Small intestine (tissue), 7 donors: ENCODE data around the gene ACD. TPM values are rescaled to one million over a fixed set of nuclear protein-coding genes. Genes with fewer than 3 reads are reported as not detected.

Experiments
- DNase-seq, 2 donors: peaks; one replicate each; pipeline versions ENCODE4 v3.0.0 to v3.0.0-alpha.2; 2013
- FAIRE-seq: peaks from 2 replicates; lab custom pipeline; 2012; peaks lifted over from hg19 to GRCh38; lab: Jason Lieb, UNC
- H3K27ac ChIP-seq, 3 donors: one replicate each; pipeline ENCODE4 v1.5.1; 2013; ENCODE audit warnings: low read length in 2 of 3, mild to moderate bottlenecking in 2 of 3, control low read depth in 1 of 3, inconsistent platforms in 1 of 3, low read depth in 1 of 3, moderate library complexity in 1 of 3
- H3K27me3 ChIP-seq, 3 donors: one replicate each; pipeline ENCODE4 v1.6.1; 2013; ENCODE audit warnings: low read length in 3 of 3, inconsistent platforms in 1 of 3; ENCODE audit not compliant: control insufficient read depth in 3 of 3, insufficient read depth in 3 of 3
- H3K36me3 ChIP-seq, 3 donors: one replicate each; pipeline ENCODE4 v1.6.1; 2013; ENCODE audit warnings: low read length in 3 of 3, inconsistent platforms in 1 of 3, low read depth in 1 of 3, mild to moderate bottlenecking in 1 of 3, moderate library complexity in 1 of 3; ENCODE audit not compliant: control insufficient read depth in 3 of 3, insufficient read depth in 2 of 3
- H3K4me1 ChIP-seq, 3 donors: one replicate each; pipeline ENCODE4 v1.6.1; 2013; ENCODE audit warnings: low read length in 2 of 3, inconsistent platforms in 1 of 3, low read depth in 1 of 3, mild to moderate bottlenecking in 1 of 3, moderate library complexity in 1 of 3; ENCODE audit not compliant: control insufficient read depth in 3 of 3, insufficient read depth in 2 of 3
- H3K4me3 ChIP-seq, 3 donors: one replicate each; pipeline ENCODE4 v1.5.1; 2013; ENCODE audit warnings: low read length in 3 of 3, control low read depth in 1 of 3, inconsistent platforms in 1 of 3, low read depth in 1 of 3, mild to moderate bottlenecking in 1 of 3, moderate library complexity in 1 of 3
- H3K9me3 ChIP-seq, 2 donors: one replicate each; pipeline ENCODE4 v1.6.1; 2013; ENCODE audit warnings: low read depth in 1 of 2, low read length in 1 of 2; ENCODE audit not compliant: control insufficient read depth in 2 of 2, insufficient read depth in 1 of 2
- WGBS, 3 donors: extraction: QIAGEN DNeasy Blood & Tissue Kit; methylation state at CpG; one replicate each; pipeline ENCODE4 v1.1.7; 2013; 5-methylcytosine and 5-hydroxymethylcytosine counted together
- polyA plus RNA-seq, 4 donors: library from polyadenylated mRNA; stranded (reverse) in 3 of 4; unstranded in 1 of 4; fragments of 200-250 nt in 3 of 4; fragments of 120-200 nt in 1 of 4; gene quantifications; one replicate each; pipeline versions ENCODE4 v1.2.1 to v1.2.3, GENCODE V29; 2013
- donor health status: healthy with polysubstance abuse.
- donor health status: control.
- donor health status: control.
- donor health status: Bipolar disorder and iron deficiency.
- donor health status: healthy.

Gene ACD
- polyA plus RNA-seq, 4 donors: 7.2 to 31.4 (median 13.7) TPM

DNA sequence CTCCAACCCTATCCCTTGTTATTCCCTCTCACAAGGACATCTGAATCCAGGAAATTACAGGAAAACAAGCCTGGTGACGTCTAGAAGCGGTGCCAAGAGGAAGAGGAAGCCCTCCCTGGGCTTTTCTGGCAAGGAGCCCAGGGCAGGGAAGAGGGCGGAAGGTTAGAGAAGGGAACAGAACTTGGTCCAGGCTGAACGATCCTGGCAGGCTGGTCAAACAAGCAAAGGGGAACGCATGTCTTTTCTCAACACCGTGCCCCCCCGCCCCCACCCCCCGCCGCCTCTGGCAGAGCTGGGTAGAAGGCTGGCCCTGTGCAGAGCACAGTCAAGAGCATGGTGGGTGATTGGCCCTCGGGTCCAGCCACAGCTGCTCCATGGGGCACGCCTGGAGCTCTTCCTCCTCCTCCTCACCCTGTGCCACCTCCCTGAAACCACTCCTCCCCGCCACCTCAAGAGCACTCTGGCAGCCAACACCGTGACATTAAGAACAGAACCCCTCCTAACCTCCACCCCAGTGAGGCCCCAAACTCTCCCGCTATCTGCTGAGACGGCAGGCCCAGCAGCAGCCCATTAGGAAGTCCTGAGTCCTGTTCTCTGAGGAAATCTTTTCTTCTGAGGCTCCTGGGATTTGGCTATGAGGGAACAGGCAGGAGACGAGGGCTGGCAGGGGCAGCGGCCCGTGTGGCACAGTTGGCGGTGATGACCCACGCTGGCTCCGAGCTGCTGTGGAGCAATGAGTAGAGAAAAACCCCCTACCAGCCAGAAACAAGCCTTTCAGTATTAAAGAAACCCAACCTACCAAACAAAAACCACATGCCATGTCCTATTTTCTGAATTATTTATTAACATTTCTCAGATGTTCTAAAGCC lies 13.9 kb upstream of the ACD start:
- Histone ChIP-seq H3K4me1 (peaks cover 0 to 3% (median 0%) of the 10 kb centered on the region in 3 donors), H3K27me3 (peaks cover 0 to 43% (median 0%) of the 10 kb centered on the region in 3 donors), H3K36me3 (peaks cover 0 to 9% (median 0%) of the 10 kb centered on the region in 3 donors), H3K4me3 (no peak overlapping the region), H3K9me3 (no peaks in the 10 kb centered on the region), H3K27ac (peak overlapping the region in 1 of 3 donors; percentile 72)
- peak in 1 of 2 donors; percentile 77 for DNase-seq
- FAIRE-seq: no peak
- 38 to 50% (median 38%) methylated on average over 18 to 21 of the region's 21 CpGs for WGBS, 3 donors

DNA sequence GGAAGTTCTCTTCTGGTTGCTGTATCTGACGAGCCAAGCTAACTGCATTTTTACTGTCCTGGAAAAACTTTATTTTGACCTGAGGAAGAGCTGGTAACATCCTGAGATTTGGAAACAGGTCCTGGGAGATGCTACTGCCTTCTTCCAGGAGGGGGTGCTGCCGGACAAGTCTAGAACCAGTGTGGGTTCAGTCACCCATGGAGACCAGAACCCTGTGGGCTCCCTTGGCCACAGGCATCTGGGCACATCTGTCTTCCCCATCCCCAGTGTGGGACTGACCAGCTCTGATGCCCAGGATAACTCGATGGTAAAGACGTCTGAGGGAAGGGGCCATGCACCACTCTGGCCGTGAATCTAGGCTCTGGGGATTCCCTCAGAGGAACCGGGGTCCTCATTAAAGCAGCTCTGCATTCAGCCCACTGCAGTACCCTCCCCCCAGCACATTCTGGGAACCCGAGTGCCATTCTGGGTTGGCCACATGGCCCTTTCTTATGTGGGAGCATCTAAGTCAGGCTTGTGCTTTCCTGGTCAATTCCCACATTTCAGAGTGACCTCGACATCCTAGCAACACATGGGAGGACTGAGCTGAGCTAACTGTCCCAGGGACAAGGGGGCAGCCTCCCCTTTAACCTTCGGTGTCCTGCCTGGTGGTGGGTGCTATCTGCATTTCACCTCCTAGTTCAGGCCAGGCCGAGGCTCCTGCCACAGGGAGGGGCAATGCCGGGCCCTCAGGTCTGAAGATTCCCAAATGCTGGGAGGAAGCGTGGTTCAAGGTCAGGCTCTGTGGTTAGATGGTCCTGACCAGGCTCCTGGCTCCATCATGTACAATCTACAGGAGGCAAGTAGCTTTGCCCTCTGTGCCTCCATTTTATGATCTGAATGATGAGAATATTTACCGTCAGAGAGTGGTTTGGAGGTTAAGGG lies 12.9 kb upstream of the ACD start:
- Histone ChIP-seq H3K27me3 (peaks cover 0 to 43% (median 0%) of the 10 kb centered on the region in 3 donors), H3K36me3 (peaks cover 0 to 9% (median 0%) of the 10 kb centered on the region in 3 donors), H3K9me3 (no peaks in the 10 kb centered on the region), H3K4me3 (no peak overlapping the region), H3K27ac (peak overlapping the region in 1 of 3 donors; percentile 69), H3K4me1 (peaks cover 0 to 3% (median 3%) of the 10 kb centered on the region in 3 donors)
- DNase-seq (peak; percentile 65 to 74), FAIRE-seq (no peak)
- WGBS, 3 donors: 39 to 50% (median 44%) methylated on average over 13 of the region's 13 CpGs

DNA sequence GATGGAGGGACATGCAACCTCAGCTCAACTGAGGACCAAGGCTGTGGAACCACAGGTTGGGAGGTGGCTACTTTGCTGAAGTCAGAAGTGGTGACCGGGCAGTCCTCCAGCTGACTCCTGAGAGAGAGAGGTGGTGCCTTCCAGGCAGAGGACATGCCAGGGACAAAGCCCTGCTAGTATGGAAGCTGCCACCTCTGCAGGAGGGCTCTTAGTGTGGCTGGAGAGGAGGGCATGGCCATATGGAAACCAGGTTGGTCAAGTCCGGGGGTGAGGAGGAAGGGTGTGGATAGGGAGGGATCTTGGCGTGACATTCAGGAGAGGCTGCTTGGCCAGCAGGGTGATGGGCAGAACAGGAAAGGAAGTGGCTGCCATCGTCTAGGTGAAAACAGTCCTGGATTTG lies 12.2 kb upstream of the ACD start:
- Histone ChIP-seq H3K4me1 (peaks cover 0 to 9% (median 3%) of the 10 kb centered on the region in 3 donors), H3K27ac (no peak overlapping the region), H3K36me3 (peaks cover 0 to 9% (median 0%) of the 10 kb centered on the region in 3 donors), H3K9me3 (no peaks in the 10 kb centered on the region), H3K27me3 (peaks cover 0 to 37% (median 0%) of the 10 kb centered on the region in 3 donors), H3K4me3 (no peak overlapping the region)
- DNase-seq (no peak), FAIRE-seq (no peak)
- WGBS, 3 donors: 30 to 38% (median 30%) methylated on average over 4 of the region's 4 CpGs

DNA sequence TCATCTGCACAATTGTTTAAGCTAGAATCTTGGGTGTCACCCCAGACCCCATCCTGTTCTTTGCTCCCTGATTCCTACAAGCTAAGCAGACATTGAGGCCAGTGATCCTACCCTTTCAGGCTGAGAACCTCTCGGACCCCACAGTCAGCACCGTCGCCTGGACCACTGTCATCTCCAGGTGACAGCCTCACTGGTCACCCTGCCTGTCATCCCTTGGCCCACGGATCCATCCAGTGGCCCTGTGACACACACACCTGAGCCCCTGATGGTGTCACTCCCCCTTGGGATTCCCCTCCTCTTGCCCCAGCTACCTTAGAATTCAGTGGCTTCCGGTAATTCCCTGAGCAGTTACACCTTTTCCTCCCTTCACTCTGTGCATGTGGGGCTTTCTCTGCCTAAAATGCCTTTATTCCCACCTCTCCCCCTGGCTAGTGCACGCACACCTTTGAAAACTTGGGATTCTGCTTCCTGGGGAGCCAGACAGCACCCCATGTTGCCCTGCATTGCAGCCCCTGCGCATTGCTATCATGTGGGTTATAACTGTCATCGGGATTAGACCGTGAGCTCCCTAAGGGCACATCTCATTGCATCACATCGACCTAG lies 9.5 kb upstream of the ACD start:
- no peak for FAIRE-seq
- DNase-seq: no peak
- WGBS, 3 donors: 88 to 92% (median 91%) methylated on average over 10 of the region's 10 CpGs
- Histone ChIP-seq H3K36me3 (peaks cover 0 to 6% (median 0%) of the 10 kb centered on the region in 3 donors), H3K9me3 (no peaks in the 10 kb centered on the region), H3K27me3 (peaks cover 0 to 27% (median 0%) of the 10 kb centered on the region in 3 donors), H3K27ac (no peak overlapping the region), H3K4me1 (peaks cover 0 to 18% (median 3%) of the 10 kb centered on the region in 3 donors), H3K4me3 (no peak overlapping the region)

DNA sequence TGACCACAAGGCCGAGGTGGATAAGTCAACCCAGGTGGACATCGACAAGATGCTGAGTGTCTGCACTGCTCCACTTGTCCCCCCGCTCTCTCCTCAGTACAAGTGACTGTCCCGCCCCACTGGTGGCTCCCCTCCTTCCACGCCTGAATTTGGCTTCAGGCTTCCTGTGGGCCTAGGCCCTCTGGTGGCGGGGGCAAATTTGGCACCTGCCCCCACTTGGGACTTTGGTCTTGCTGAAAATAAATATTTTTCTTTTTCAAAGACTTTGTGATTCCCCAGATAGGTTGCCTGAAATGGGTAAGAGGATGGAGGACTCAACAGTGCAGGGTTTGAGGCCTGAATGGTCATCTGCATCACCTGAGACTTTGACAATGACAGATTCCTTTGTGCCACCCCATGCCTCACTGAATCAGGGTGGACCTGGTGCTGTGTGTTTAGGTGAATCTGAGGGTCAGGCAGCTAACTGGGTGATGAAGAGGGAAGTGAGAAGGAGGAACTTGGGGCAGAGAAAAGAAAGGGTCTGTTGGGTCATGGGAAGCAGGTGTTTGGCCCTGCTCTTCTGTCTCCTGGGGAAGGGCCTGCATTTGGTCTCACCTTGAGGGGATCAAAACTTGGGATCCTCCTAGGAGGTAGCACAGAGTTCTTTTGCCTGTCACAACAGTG lies 8.6 kb upstream of the ACD start:
- H3K27me3 ChIP-seq: peaks cover 0 to 24% (median 0%) of the 10 kb centered on the region in 3 donors
- H3K36me3 ChIP-seq: peaks cover 0 to 11% (median 0%) of the 10 kb centered on the region in 3 donors
- no peak overlapping the region for H3K27ac ChIP-seq
- FAIRE-seq (no peak), DNase-seq (no peak)
- H3K4me1 ChIP-seq: peaks cover 0 to 18% (median 3%) of the 10 kb centered on the region in 3 donors
- WGBS, 3 donors: 85 to 86% (median 86%) methylated on average over 6 of the region's 6 CpGs
- H3K4me3 ChIP-seq: no peak overlapping the region
- no peaks in the 10 kb centered on the region for H3K9me3 ChIP-seq

DNA sequence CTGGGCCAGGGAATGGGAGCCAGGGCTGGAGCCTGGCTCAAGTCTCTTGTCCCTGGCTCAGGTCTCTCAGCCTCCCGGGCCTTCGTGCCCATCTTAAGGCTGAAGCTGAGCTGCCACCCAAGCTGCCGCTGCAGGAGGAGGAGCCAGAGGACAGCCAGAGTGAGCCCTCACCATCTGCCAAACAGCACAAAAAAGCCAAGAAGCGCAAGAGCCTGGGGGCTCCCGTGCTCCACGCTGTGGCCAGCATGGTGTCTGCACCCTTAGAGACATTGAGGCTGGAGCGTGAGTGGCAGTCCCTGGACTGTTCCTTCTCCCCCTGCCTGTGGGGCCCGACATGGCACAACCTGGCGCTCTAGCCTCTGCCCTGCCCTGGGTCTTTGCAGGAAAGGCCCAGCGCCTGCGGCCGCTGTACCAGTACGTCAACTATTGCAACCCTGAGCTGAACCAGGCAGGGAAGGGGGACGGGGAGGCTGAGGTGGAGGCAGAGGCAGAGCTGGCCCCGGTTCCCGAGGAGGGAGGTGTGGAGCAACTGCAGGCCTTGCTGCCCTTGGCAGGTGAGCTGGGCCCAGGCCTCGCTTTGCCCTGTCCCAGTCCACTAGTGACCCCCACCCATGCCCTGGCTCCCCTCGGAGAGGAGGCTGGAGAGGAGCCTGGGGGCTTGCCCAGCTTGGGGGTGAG lies 7.9 kb upstream of the ACD start:
- DNase-seq (peak; percentile 84 to 87), FAIRE-seq (no peak)
- WGBS, 3 donors: 22 to 30% (median 24%) methylated on average over 18 of the region's 18 CpGs
- no peak overlapping the region for H3K4me3 ChIP-seq
- H3K27ac ChIP-seq: peak overlapping the region in 2 of 3 donors; percentile 2 to 56
- H3K27me3 ChIP-seq: peaks cover 0 to 20% (median 0%) of the 10 kb centered on the region in 3 donors
- no peaks in the 10 kb centered on the region for H3K9me3 ChIP-seq
- H3K4me1 ChIP-seq: peaks cover 0 to 18% (median under 1%) of the 10 kb centered on the region in 3 donors
- H3K36me3 ChIP-seq: peaks cover 0 to 17% (median 0%) of the 10 kb centered on the region in 3 donors

DNA sequence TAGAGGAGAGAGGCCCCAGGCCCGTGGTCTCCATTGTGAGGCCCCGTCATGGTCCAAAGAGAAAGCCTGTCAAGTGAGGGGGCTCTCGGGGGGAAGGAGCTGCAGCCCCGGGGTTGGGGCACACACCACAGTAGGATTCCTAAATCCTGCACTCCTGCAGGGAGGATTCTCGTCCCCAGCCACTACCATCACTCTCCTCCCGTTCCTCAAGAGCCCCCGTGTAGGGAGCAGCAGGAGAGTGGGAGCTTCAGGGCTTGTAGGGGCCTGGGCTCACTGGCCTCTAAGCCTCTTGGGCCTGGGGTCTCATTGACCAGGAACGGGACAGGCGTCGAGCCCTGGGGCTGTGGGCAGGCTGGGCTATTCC lies 7.4 kb upstream of the ACD start:
- Histone ChIP-seq H3K9me3 (no peaks in the 10 kb centered on the region), H3K4me3 (peak overlapping the region in 1 of 3 donors; percentile 59), H3K27me3 (peaks cover 0 to 15% (median 0%) of the 10 kb centered on the region in 3 donors), H3K36me3 (peaks cover 0 to 23% (median 0%) of the 10 kb centered on the region in 3 donors), H3K27ac (peak overlapping the region in 2 of 3 donors; percentile 2 to 82), H3K4me1 (peaks cover 0 to 18% (median 0%) of the 10 kb centered on the region in 3 donors)
- DNase-seq: no peak
- FAIRE-seq: no peak
- WGBS, 3 donors: 47 to 55% (median 53%) methylated on average over 8 to 10 of the region's 10 CpGs
